Measurements from ENCODE around the gene TMEM114. TPM values are rescaled to one million over a fixed set of nuclear protein-coding genes. Genes with fewer than 3 reads are reported as not detected.

Gene TMEM114
- polyA plus RNA-seq, 1 donor (not counting 4 experiments of a cell fraction or from before 2014, with no cell fraction given): not detected

DNA sequence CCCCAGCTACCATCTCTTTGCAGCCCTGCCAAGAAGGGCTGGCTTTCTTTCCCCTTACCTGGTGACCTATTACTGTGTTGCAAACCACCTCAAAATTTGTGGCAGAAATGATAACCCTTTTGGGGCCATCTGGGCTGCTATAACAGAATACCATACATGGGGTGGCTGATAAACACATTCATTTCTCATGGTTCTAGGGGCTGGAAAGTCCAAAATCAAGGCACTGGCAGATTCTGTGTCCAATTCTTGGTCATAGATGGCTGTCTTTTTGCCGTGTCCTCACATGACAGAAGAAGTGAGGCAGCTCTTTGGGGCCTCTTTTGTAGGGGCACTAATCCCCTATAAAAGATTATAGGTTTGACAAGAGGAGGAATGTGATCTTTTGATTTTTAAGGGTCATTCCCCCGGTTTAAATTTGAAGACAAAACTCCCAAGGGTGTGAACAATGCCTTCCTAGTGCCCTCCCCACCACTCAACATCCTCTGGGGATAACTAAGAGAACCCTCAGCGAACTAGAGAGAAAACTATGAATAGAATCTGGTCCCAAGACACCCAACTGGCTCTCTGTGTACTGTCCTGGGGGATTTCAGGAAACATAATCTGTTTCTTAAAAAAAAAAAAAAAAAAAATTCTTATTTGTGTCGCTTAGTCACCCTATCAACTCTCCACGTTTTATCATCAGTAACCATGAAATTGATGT, 29.5 kb upstream of the TMEM114 start:
- Histone ChIP-seq H3K9me1 (ENCODE audit: control insufficient read depth, extremely low read depth, insufficient read depth, low read length) (no peaks in the 10 kb centered on the region), H4K20me1 (ENCODE audit: control insufficient read depth, extremely low read depth, insufficient read depth, low read length) (peaks cover 3% of the 10 kb centered on the region), H3K4me3 (ENCODE audit: control insufficient read depth in 2 of 3, extremely low read depth in 1 of 3, insufficient read depth in 2 of 3, low read depth in 1 of 3, low read length in 3 of 3) (no peak overlapping the region), H3K79me2 (ENCODE audit: control insufficient read depth, insufficient read depth, low read length) (peaks cover 31% of the 10 kb centered on the region), H3K9me3 (ENCODE audit: control insufficient read depth, low read depth, low read length) (no peaks in the 10 kb centered on the region), H3K4me2 (ENCODE audit: control insufficient read depth, extremely low read depth, insufficient read depth, low read depth, low read length) (peak overlapping the region; percentile 85), H3K27ac (ENCODE audit: control insufficient read depth, insufficient read depth, low read length) (peak overlapping the region; percentile 99), H3K9ac (ENCODE audit: control insufficient read depth, extremely low read depth, insufficient read depth, low read length) (peak overlapping the region; percentile 100), H3K27me3 (ENCODE audit: control insufficient read depth, extremely low read depth, insufficient read depth, low read length) (no peaks in the 10 kb centered on the region), H3K36me3 (ENCODE audit: control insufficient read depth in 2 of 2, extremely low read depth in 1 of 2, insufficient read depth in 2 of 2, low read length in 2 of 2) (peaks cover 0 to 9% of the 10 kb centered on the region in 2 experiments), H2AFZ (ENCODE audit: control insufficient read depth, low read length) (peak overlapping the region; percentile 68), H3K4me1 (ENCODE audit: control insufficient read depth, extremely low read depth, insufficient read depth, low read length) (peaks cover 36% of the 10 kb centered on the region)
- DNase-seq (ENCODE audit: low read depth, low spot score) (no peak), FAIRE-seq (no peak)
- dilution Hi-C loops (cut with MboI; ENCODE audit: extremely low pct_ligation_motif_present, low sequenced_read_pairs): no loop called here
- TF ChIP-seq EZH2 (IDR thresholded peaks at IDR 0.05; ENCODE audit: low read length): no peak
- TF ChIP-seq, protein P1, sequence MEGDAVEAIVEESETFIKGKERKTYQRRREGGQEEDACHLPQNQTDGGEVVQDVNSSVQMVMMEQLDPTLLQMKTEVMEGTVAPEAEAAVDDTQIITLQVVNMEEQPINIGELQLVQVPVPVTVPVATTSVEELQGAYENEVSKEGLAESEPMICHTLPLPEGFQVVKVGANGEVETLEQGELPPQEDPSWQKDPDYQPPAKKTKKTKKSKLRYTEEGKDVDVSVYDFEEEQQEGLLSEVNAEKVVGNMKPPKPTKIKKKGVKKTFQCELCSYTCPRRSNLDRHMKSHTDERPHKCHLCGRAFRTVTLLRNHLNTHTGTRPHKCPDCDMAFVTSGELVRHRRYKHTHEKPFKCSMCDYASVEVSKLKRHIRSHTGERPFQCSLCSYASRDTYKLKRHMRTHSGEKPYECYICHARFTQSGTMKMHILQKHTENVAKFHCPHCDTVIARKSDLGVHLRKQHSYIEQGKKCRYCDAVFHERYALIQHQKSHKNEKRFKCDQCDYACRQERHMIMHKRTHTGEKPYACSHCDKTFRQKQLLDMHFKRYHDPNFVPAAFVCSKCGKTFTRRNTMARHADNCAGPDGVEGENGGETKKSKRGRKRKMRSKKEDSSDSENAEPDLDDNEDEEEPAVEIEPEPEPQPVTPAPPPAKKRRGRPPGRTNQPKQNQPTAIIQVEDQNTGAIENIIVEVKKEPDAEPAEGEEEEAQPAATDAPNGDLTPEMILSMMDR (optimal IDR thresholded peaks at IDR 0.05 in 1 of 3, IDR thresholded peaks at IDR 0.05 in 1 of 3, conservative IDR thresholded peaks at IDR 0.05 in 1 of 3; ENCODE audit: extremely low read depth in 1 of 3, insufficient read depth in 2 of 3, low read length in 3 of 3): no peak

DNA sequence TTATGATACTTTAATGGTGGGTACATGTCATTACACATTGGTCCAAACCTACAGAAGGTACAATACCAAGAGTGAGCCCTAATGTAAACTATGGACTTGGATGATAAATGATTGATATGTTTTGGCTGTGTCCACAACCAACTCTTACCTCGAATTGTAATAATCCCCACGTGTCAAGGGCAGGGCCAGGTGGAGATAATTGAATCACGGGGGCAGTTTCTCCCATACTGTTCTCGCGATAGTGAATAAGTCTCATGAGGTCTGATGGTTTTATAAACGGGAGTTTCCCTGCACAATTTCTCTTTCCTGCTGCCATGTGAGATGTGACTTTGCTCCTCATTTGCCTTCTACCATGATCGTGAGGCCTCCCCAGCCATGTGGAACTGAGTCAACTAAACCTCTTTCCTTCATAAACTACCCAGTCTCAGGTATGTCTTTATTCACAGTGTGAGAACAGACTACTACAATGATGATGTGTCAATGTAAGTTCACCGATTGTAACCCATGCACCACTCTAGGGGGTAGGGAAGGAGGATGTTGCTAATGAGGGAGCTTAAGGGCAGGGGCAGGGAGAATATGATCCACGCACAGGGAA, 24.2 kb upstream of the TMEM114 start:
- no peak for FAIRE-seq
- Histone ChIP-seq H3K9me3 (ENCODE audit: control insufficient read depth, low read depth, low read length) (no peaks in the 10 kb centered on the region), H3K9me1 (ENCODE audit: control insufficient read depth, extremely low read depth, insufficient read depth, low read length) (no peaks in the 10 kb centered on the region), H3K27me3 (ENCODE audit: control insufficient read depth, extremely low read depth, insufficient read depth, low read length) (no peaks in the 10 kb centered on the region), H2AFZ (ENCODE audit: control insufficient read depth, low read length) (no peak overlapping the region), H3K4me1 (ENCODE audit: control insufficient read depth, extremely low read depth, insufficient read depth, low read length) (peaks cover 15% of the 10 kb centered on the region), H3K4me3 (ENCODE audit: control insufficient read depth in 2 of 3, extremely low read depth in 1 of 3, insufficient read depth in 2 of 3, low read depth in 1 of 3, low read length in 3 of 3) (no peak overlapping the region), H3K79me2 (ENCODE audit: control insufficient read depth, insufficient read depth, low read length) (no peaks in the 10 kb centered on the region), H3K36me3 (ENCODE audit: control insufficient read depth in 2 of 2, extremely low read depth in 1 of 2, insufficient read depth in 2 of 2, low read length in 2 of 2) (no peaks in the 10 kb centered on the region), H3K27ac (ENCODE audit: control insufficient read depth, insufficient read depth, low read length) (no peak overlapping the region), H4K20me1 (ENCODE audit: control insufficient read depth, extremely low read depth, insufficient read depth, low read length) (no peaks in the 10 kb centered on the region), H3K9ac (ENCODE audit: control insufficient read depth, extremely low read depth, insufficient read depth, low read length) (no peak overlapping the region), H3K4me2 (ENCODE audit: control insufficient read depth, extremely low read depth, insufficient read depth, low read depth, low read length) (no peak overlapping the region)
- dilution Hi-C loops (cut with MboI; ENCODE audit: extremely low pct_ligation_motif_present, low sequenced_read_pairs): no loop called here
- TF ChIP-seq, protein P1 (optimal IDR thresholded peaks at IDR 0.05 in 1 of 3, IDR thresholded peaks at IDR 0.05 in 1 of 3, conservative IDR thresholded peaks at IDR 0.05 in 1 of 3; ENCODE audit: extremely low read depth in 1 of 3, insufficient read depth in 2 of 3, low read length in 3 of 3): no peak
- no peak for TF ChIP-seq EZH2 (IDR thresholded peaks at IDR 0.05; ENCODE audit: low read length)
- no peak for DNase-seq (ENCODE audit: low read depth, low spot score)

Measured in keratinocyte (primary cell).